Measurements from ENCODE around the gene EML3. TPM values are rescaled to one million over a fixed set of nuclear protein-coding genes. Genes with fewer than 3 reads are reported as not detected.
"Not testable (repeated sequence)": the region's sequence is repeated elsewhere in the genome, so short reads cannot be mapped to it uniquely, and the experiment has no call there.

EML3 gene
- total RNA-seq, 1 experiment from 2014 or later = 46.8 TPM

DNA sequence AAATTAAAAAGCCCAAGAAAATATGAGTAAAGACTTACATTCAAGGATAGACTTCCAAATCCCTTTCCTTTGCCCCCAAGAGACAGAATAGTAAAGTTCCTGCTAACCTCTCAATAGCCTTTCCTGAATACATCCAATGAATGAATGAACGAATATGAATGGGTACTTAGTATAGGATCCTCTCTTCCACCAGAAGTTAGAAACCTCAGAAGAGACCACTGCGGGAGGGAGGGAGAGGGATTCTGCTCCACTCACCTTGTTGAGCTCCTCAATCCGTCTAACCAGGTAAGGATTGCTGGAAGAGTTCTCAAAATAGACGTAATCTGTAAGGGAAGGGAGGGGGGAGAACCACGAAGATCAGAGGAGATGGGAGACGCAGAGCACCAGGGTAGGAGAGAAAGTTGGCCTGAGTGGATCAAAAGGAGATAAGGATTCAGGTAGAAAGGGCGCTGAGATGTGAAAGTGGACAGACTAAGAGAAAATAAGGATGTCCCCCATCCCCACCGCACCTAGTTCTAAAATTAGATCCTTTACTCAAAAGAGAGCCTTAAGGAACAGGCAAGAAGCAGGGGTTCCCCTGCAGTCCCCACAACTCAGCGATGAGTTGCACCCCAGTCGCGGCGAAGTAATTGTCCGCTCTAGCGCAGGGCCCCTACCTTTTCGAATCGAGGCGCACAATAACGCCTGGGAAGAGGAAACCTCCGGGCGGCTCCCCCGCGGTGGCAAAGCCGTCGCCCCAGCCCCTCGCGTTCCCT lies 12.0 kb downstream of the EML3 start:
- DNase-seq (ENCODE audit: low read depth) = no peak

DNA sequence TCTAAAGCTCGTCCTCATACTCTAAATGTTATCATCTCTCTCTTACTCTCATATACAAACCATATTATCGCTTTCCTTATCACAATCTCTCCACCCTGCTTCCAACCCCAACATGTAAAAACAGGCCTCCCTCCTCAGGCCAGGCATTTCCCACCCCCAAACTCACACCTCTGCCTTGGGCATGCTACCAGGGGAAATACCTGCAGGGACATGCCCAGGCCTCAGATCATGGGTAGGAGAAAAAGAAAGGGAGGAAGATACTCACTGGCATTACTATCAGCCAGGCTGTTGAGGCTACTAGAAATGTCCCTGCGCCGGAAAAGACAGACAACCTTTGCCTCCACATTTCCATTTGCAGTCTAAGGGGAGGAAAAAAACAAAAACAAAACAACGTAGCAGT lies 12.7 kb downstream of the EML3 start:
- DNase-seq (ENCODE audit: low read depth) = no peak

DNA sequence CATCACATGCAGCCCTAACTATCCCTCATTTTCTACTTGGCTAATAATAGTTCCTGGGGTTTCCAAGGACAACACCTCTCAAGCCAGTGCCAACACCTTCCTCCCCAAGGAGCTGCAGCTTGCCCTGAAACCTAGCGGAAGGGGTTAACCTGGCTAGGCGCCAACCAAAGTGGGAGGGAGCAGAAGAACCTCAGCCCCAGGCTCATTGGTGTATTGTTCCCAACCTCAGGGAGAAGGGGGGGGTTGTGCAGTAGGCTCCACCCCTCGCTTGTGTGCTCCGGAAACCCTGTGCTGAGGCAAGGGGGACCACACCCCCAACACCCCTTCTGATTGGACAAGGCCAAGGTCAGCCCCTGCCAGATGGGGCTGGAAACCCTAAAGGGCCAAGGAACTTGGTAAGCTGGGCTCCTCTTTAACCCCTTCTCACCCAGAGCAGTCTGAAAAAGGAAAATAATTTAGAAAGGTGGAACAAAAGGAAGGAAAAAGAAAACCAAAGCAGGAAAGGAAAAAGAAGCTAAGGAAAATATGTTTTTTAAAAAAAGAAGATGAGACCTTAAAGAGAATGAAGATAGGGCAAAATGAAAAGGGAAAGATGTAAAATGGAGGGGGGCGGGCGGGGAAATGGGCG lies 13.4 kb downstream of the EML3 start:
- peak; percentile 99 for DNase-seq (ENCODE audit: low read depth)

DNA sequence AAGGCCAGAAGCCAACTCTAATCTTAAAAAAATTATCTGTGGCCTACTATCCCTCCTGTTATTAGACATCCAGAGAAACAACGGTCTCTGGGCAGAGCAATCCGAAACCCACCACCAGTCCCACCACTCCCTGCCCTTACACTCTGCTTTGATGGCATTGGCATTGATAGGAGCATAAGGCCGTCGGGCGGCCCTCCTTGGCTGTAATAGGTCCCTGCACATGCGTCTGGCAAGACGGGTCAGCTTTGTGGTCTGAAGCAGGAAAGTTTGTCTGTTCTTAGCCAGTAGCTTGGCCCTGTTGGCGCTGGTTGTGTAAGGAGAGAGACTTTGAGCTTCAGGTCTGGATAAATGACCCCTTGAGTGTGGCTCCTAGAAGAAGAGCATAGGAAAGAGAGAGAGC lies 17.5 kb downstream of the EML3 start:
- no peak for DNase-seq (ENCODE audit: low read depth)

DNA sequence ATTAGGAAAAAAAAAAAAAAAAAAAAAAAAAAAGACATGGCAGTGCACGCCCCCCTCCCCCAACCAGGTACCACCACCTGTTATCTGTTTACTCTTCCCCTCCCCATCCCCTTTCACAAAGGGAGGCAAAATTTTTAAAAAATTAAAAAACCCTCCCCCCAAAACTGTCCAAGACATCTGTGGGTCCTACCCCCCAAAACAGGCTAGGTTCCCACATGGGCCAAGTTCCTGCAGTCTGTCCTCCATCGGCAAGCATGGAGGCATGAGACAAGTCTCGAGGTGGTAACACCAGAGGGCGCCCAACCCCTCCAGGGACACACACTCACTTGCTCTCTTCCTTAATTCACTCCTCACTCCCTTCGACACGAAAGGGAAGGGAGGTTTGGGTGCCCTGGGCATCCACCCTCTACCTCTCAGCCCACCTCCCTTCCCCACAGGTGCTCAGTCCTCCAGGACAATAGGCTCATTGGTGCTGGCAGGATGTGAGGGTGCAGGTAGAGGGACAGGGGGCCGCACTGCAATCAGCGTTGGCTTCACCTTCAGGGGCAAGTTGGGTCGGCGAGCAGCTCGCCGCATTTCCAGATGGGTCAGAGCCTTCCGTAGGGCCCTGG lies 19.0 kb downstream of the EML3 start:
- DNase-seq (ENCODE audit: low read depth) = peak; percentile 78

DNA sequence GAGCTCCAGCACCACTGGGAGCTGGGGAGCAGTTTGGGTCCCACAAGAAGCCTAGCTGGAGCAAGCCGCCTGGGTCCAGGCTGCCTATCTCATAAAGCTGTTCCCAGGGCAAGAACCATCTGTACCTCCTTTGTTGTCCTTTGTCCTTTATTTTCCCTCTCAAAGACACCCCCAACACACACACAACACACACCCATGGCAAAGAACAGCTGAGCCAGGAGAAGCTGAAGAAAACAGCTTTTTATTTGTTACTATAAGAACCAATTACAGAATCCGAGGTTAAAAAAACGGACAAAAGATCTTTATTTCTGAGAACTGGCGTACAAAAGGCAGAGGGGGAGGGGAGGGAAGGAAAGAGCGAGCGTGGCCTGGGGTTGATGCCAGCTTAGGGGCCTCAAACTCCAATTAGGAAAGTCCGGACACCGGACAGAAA lies 19.6 kb downstream of the EML3 start:
- no peak for DNase-seq (ENCODE audit: low read depth)

DNA sequence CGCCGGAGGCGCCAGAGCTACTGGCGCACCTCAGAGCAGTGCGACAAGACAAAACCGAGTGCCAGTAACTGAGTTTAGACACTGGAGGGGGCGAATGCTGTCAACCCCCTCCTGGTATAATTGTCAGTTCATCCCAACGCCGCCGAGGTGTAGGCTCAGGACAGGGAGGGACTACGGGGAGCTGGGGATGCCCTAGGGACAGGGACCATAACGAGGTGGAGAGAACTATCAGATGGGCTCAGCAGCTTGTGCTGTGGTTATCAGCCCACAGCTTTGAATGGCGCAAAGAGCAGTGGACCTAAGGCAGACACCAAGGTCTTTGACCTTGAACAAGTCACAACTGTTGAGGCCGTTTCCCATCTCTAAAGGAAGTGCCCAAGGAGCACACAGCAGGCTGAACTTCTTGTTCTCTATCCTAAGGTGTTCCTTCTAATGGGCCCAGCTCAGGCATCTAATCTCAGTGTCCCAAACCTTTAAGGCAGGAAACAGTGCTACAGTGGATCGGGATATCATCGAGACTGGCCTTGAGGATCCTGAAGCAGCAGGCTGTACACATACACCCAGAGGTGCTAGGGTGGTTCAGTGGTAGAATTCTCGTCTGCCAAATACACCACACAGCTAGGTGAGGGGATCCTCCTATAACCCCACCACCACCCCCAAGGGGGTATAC lies 20.3 kb downstream of the EML3 start:
- no peak for DNase-seq (ENCODE audit: low read depth)

DNA sequence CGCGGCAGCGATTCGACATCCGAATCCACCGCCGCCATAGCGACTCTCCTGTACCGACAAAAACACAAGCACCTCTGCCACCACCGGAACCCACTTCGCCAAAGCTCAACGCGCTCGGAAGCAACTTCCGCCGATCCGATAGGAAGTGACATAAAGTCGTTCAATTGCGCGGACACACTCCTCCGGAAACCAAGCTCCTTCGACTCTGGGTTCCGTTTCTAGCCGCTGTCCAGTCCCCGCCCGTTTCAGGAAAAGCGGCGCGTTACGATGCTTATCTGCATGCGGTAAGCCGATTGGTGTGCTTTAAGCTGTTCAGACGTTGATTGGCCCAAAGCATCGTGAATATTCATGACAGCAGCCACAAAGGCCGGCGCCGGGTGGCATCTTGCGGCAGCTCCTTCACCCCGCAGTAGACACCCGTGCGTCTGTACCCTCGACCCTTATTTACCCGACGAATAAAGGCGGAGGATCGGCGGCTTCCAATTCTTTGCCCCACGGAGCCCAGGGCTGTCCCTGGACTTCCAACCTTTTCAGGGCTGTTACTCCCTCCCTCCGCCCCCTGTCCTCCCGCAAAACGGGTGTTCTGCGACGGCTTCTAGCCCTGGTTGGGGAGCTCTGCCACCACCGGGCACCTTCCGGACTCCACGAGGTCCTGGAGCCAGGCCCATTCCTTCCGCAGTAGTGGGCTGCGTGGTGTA lies 21.0 kb downstream of the EML3 start, which contains the start of gene TUT1:
Gene TUT1 (minus strand): TSS at position 76 of the 698 bp plus-strand sequence. CDS start 38 bp downstream, at position 38.
- DNase-seq (ENCODE audit: low read depth) = peak; percentile 99

DNA sequence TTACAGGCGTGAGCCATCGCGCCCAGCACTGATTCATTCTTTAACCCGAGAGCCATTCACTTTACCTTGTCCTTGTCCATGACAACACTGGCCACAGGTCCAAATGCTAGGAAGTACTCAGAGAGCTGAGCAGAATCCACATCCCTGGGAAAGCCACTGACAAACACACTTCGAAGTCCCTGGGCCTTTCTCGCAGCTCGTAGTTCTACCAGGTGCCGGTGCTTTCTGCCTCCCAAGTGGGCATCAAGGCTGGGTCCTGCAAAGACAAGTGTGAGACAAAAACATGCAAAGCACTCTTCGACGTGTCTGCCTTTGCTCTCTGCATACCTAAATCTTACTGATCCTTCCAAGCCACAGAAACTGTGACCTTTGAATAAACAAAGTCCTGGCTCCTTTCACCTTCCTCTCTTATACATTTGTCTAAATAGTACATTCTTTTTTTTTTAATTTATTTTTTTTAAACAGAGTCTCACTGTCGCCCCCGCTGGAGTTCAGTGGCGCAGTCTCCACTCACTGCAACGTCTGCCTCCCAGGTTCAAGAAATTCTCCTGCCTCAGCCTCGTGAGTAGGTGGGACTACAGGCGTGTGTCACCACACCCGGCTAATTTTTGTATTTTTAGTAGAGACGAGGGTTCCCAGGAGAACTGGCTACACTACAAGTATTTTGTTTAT lies 23.5 kb downstream of the EML3 start:
- DNase-seq (ENCODE audit: low read depth) = no peak

DNA sequence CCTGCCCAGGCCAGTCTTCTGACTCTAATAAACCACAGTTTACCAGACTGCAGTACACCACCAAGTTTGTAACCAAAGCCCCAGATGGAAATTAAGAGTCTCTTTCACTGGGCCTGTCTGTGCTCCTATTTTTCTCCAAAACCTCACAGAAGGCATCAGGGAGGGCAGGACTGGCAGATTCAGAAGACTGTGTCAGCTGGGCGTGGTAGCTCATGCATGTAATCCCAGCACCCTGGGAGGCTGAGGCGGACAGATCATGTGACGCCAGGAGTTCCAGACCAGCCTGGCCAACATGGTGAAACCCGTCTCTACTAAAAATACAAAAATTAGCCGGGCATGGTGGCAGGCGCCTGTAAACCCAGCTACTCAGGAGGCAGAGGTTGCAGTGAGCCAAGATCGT lies 27.2 kb downstream of the EML3 start:
- not testable (repeated sequence) for DNase-seq (ENCODE audit: low read depth)

DNA sequence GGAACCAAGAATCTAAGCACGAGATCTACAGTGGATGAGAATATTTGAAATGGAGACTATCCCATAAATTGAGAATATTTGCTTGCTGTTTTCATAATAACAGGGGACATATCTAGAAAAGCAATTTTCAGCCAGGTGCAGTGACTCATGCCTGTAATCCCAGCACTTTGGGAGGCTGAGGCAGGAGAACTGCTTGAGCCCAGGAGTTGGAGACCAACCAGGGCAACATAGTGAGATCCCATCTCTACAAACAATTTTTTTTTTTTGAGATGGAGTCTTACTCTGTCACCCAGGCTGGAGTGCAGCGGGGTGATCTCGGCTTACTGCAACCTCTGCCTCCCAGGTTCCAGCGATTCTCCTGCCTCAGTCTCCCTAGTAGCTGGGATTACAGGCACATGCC lies 30.8 kb downstream of the EML3 start:
- not testable (repeated sequence) for DNase-seq (ENCODE audit: low read depth)

DNA sequence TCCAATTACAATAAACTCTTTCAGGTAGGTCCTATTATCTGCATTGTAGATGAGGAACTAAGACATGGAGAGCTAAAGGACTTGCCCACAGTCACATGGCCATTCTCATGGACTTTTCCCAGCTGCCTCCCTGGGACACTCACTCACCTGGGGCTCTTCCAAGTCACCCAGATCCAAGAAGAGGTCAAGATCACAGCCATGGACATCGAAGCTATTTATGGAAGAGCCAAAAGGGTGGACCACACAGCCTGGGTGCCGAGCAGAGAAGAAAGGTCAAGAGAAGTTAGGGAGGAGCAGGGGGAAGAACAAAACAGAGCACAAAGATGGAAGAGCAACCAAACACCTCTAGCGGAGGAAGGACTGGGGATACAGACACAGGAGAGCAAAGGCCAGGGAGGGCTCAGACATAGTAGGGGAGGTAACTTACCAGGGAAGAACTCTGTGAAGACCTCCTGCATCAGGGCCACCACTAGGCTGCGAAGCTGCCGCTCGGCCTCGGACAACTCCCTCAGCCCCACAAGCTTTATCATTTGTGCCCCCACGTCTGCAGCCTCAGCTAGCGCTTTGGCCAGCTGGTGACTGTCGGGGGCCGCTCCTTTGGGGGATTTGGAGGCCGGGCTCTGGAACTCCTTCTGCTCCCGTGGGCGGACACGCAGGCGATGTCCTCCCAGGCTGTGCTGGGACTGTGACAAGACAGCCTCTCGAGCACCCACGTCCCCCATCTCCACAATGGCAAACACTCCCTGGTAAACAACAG lies 31.4 kb downstream of the EML3 start:
- no peak for DNase-seq (ENCODE audit: low read depth)

DNA sequence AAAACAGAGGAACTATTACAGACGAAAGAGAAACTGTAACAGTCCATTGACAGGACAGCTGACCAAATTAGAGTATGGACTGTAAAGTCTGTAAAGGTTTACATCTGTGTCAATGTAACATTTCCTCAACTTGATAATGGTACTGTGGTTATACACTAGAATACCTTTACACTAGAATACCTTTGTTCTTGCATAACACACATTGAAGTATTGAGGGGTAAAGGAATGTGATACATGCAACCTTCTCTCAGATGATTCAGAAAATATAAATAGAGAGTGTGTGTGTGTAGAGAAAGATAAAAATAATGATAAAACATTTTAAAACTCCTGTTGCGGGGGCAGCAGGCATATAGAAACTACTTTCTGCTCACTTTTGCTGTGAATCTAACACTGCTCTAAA lies 33.3 kb downstream of the EML3 start:
- DNase-seq (ENCODE audit: low read depth) = no peak

DNA sequence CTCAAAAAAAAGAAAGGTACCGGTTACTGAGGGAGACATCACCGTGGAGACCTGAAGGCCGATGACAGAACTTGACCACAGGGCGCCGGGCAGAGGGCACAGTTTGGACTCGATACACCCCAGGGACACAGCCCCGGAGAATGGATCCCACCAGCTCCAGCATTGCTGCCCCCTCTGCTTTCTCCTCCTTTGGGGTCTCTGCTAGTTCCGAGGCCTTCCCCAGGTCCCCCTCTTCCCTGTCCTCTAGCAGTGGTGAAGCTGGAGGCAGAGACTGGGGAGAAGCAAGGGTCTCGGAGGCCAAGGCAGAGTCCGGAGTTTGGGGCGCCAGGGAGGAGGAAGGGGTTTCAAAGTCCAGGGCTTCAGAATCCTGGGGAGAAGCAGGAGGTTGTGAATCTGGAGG lies 34.0 kb downstream of the EML3 start:
- no peak for DNase-seq (ENCODE audit: low read depth)

DNA sequence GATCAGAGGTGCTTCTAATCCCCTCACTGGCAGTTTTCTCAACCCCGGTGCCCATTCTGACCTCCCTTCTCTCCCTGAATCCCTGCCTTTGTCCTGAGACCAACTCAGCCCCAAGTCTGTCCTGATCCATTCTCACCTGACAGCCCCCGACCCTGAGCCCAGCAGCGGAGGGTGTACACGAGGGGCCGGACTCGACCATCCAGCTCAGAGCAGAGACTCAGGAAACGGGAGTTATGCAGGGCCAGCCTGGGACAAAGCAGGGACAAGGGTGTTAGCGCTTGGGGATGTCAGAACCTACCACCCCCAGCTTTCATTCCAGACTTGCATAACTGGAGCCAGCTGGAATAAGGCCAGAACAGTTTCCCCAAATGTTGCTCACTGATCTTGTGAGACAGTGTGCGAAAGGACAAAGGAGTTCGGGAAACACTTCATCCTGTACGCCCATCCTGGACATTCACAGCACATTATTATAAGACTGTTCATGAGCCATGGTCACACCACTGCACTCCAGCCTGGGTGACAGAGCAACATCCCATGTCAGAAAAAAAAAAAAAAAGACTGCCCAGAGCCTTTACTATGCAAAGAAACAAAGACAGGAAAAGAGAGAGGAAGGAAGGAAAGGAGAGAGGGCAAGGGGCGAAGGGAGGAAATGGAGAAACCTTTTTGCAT lies 35.4 kb downstream of the EML3 start:
- no peak for DNase-seq (ENCODE audit: low read depth)

DNA sequence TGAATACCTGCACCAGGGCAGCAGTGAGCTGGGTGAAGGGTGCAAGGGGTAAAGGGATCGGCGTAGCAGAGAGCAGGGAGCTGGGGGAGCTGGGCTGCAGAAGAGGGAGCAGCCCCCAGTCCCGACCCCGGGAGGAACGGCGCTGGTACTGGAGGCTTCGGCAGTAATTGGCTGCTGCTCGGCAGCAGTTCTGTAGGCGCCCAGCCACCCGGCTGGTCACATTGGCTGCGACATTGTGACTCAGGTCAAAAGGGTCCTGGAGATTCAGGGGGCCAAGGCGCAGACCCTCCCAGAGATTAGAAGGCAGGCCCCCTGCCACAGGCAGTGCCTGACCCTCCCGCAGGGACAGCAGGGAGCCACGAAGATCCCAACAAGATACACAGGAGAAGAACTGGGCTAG lies 36.7 kb downstream of the EML3 start:
- DNase-seq (ENCODE audit: low read depth) = no peak

DNA sequence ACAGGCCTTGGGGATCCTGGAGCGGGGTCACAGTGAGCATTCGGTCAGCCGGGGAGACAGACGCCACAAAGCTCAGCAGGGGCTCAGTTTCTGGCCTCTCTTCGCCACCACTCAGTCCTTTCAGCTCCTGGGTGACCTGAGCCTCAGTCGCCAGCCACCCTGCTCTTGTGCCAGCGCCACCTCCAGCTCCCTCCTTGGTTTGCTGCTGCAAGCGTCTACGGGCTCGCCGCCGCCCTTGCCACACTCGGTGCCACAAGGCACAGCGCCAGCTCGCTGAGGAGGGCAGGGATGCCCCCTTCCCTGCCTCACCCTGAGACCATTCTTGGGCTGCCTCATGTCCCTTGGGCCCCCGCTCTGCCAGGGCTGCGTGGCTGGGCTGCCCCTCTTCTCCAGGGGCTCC lies 37.4 kb downstream of the EML3 start:
- no peak for DNase-seq (ENCODE audit: low read depth)

DNA sequence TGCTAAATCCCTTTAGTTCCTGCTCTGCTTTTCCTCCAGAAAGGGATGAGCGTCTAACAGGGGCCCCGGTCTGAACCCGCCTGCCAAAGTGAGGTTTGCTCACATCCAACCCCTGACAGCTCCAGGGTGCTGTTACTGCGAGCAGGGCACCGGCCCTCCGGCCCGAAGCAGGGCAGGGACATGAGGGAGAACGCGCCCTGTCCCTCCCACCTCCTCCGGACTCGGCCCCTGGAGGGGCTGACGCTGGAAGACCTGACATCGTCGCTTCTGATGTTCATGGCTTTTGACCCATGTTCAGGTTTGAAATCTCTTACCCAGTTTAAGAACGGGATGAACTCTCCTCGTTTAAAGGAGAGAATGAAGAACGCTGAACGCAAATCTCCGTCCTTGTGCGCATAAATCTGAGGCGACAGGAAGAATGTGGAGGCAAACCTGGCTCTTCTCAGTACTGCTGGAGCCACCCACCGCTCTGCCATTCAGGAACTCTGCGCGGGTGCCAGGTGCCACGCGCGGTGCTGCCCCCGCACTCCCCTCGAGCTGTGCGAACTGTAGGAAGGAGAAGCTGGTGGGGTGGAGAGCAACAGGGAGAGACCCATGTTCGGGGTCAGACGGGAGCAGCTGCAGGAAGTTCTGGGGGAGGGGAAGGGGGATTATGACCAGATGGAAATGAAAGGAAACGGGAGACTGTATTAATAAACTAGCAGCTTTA lies 38.1 kb downstream of the EML3 start:
- peak; percentile 61 for DNase-seq (ENCODE audit: low read depth)
